Duodenal mucosa (tissue), 2 donors: ENCODE results near the gene PKIB.

ENCODE experiments used
- H3K27ac ChIP-seq: one replicate; pipeline ENCODE4 v1.7.0; 2013; ENCODE audit warnings: low read depth, low read length
- H3K27me3 ChIP-seq, 2 donors: one replicate each; pipeline ENCODE4 v1.7.0; 2013; ENCODE audit warnings: low read length in 2 of 2, control low read depth in 1 of 2; ENCODE audit not compliant: insufficient read depth in 2 of 2, control insufficient read depth in 1 of 2
- H3K36me3 ChIP-seq, 2 donors: one replicate each; pipeline ENCODE4 v1.7.0; 2013; ENCODE audit warnings: low read length in 2 of 2, control low read depth in 1 of 2; ENCODE audit not compliant: insufficient read depth in 2 of 2, control insufficient read depth in 1 of 2
- H3K4me1 ChIP-seq, 2 donors: one replicate each; pipeline ENCODE4 v1.7.0; 2013; ENCODE audit warnings: low read length in 2 of 2, control low read depth in 1 of 2; ENCODE audit not compliant: insufficient read depth in 2 of 2, control insufficient read depth in 1 of 2
- H3K4me3 ChIP-seq, 2 donors: one replicate each; pipeline ENCODE4 v1.7.0; 2013; ENCODE audit warnings: low read length in 2 of 2, low read depth in 1 of 2
- H3K9ac ChIP-seq, 2 donors: one replicate each; pipeline ENCODE4 v1.7.0; 2013; ENCODE audit warnings: low read length in 2 of 2, low read depth in 1 of 2
- H3K9me3 ChIP-seq, 2 donors: one replicate each; pipeline ENCODE4 v1.7.0; 2013; ENCODE audit warnings: low read length in 2 of 2, control low read depth in 1 of 2; ENCODE audit not compliant: control insufficient read depth in 1 of 2

Gene PKIB

DNA sequence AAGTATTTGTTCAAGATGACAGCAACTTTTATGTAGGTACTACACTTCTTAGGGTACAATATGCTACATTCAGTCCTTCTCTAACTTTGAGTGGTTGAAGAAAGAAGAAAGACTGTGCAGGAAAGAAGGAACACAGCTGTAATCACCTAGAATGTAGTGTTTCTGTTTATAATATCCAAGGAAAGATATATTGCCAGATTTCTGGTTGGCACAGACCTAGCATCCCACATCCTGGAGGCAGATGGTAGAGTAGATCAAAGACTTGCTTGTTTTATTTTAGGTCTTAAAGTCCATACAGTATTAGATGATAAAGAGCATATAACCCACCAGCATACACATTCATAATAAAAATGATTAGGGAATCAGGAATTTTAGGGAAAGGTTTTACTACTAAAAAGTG is 156.1 kb downstream of the PKIB start:
- H3K4me1 ChIP-seq, result peaks cover 6 to 11% of the 10 kb centered on the region in 2 donors
- H3K27ac ChIP-seq, result no peak overlapping the region
- no peaks in the 10 kb centered on the region for H3K9me3 ChIP-seq
- H3K36me3 ChIP-seq, result no peaks in the 10 kb centered on the region
- H3K9ac ChIP-seq, result no peak overlapping the region
- H3K27me3 ChIP-seq, result no peaks in the 10 kb centered on the region
- no peak overlapping the region for H3K4me3 ChIP-seq

DNA sequence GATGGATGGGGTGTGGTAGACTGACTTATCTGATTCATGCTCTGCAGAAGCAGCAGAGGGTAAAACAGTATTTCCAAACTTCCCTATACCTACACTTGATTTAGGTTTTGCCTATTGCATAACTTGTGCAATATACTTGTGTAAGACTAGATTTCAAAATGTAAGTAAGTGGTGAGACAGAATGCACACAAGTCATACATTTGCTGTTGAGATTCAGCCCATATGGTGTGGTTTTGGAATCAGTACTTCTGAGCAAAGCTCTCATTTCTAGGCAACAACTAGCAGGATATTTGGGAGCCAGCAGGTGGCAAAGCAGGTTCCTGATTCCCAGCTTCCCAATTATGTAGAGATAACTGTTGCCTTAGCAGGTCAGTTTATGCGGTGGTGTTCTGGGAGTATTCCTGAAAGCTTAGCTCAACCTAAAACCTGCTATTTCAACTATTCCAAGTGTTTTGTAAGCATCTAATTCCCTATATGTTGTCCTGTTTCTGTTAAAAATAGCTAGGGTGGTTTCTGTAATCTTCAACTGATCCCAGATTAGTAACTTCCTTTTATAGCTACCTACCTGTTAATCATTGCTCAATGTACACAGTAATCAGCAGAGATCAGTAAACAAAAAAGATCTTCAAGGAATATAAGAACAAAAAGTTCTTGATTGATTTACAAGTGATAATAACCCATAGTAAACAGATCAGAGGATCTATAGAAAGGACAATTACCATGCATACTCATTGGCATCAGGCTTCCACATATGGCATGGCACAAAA is 160.8 kb downstream of the PKIB start:
- peaks cover 15 to 25% of the 10 kb centered on the region in 2 donors for H3K4me1 ChIP-seq
- H3K9ac ChIP-seq, result no peak overlapping the region
- no peaks in the 10 kb centered on the region for H3K36me3 ChIP-seq
- H3K4me3 ChIP-seq, result no peak overlapping the region
- no peaks in the 10 kb centered on the region for H3K9me3 ChIP-seq
- H3K27me3 ChIP-seq, result no peaks in the 10 kb centered on the region
- H3K27ac ChIP-seq, result no peak overlapping the region

DNA sequence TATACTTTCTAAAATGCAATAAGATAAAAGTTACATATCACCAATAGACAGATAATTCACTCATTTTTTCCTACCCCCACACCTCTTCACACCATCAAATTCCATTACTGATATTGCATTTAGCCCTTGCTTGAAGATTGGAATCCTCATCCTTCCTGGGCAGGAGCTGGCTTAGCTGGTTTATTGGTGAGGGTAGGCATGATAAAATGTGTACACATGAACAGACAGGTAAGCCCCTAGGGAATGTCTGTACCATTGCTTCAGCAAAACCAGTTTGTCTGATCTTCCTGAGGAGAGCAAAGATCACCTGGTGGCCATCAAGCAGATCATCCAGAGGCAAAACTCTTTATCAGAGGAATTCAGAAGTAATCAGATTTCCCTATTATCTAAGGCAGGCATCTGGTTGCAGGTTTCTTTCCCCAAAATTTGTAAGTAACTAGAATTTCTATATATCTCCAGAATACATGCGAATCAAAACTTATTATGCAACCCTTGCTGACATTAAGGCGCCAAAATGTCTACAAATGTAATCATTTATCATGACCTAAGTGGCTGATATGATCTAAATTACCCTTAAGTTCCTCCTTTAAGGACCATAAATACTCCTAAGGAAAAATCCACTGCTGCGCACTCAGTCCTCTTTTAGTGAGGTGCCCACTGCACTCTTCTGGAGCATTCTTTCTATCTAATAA is 162.7 kb downstream of the PKIB start:
- Histone ChIP-seq H3K27me3 (no peaks in the 10 kb centered on the region), H3K36me3 (no peaks in the 10 kb centered on the region), H3K27ac (no peak overlapping the region), H3K9ac (no peak overlapping the region), H3K4me1 (peaks cover 15 to 25% of the 10 kb centered on the region in 2 donors), H3K9me3 (no peaks in the 10 kb centered on the region), H3K4me3 (no peak overlapping the region)
